SK-N-SH treated with all-trans-retinoic acid at 6 μM for 48 hours (cell line): ENCODE measurements around the gene OR1L8.

Experiments used
- CREB5 ChIP-seq: fragments of 250-450 bp; sonication (Bioruptor Pico); IDR thresholded peaks from 2 replicates; pipeline ENCODE4 v1.5.1; 2020; ENCODE audit warnings: low read depth, mild to moderate bottlenecking, moderate library complexity
- GLIS3 ChIP-seq: fragments of 250-450 bp; sonication (Bioruptor Pico); IDR thresholded peaks from 2 replicates; pipeline ENCODE4 v1.5.0; 2020; ENCODE audit warnings: mild to moderate bottlenecking, moderate library complexity
- TOX ChIP-seq: fragments of 250-450 bp; sonication (Bioruptor Pico); IDR thresholded peaks from 2 replicates; pipeline ENCODE4 v1.8.0; 2021; ENCODE audit warnings: mild to moderate bottlenecking, moderate library complexity, borderline replicate concordance
- ZFP30 ChIP-seq: fragments of 450-650 bp; formaldehyde crosslinking; IDR thresholded peaks from 2 replicates; pipeline ENCODE4 v1.5.0; 2022; ENCODE audit warnings: mild to moderate bottlenecking, moderate library complexity

Gene OR1L8

DNA sequence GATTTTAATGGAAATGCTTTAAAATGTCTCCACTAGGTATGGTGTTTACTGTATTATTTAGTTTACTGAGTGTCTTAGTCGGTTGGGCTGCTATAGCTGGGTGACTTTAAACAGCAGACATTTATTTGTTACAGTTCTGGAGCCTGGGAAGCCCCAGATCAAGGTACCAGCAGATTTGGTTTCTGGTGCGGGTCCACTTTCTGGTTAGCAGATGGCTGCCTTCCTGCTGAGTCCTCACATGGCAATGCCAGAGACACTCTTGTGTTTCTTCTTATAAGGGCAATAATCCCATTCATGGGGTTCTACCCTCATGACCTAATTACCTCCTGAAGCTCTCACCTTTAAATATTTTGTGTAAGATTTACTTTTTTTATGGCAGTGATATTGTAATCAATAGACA is 65.0 kb downstream of the OR1L8 start (continued):
- no peak for TF ChIP-seq CREB5
- TF ChIP-seq GLIS3 (CRISPR knock-in tag) = no peak
- TF ChIP-seq ZFP30 (CRISPR knock-in tag) = no peak
- TF ChIP-seq TOX (CRISPR knock-in tag) = no peak
